ENCODE data around the gene CDK3.
"Not testable (repeated sequence)": the region's sequence is repeated elsewhere in the genome, so short reads cannot be mapped to it uniquely, and the experiment has no call there.

Gene CDK3

GRCh38 chr17:76000755-76001521, at the start of gene CDK3:
Gene CDK3 (plus strand): TSS chr17:76000855. CDS start chr17:76001426, 571 bp downstream.
- no peak for DNase-seq

- DNase-seq: peak in 1 of 2 donors; percentile 1
Observed at GRCh38 chr17:75950855-75951554, 49.6 kb upstream of the CDK3 start.

- no peak for DNase-seq
Observed at GRCh38 chr17:75959051-75959838, 41.4 kb upstream of the CDK3 start.

- no peak for DNase-seq
Observed at GRCh38 chr17:75959839-75960511, 40.7 kb upstream of the CDK3 start.

- DNase-seq: no peak
Observed at GRCh38 chr17:75965468-75965867, 35.2 kb upstream of the CDK3 start.

- not testable (repeated sequence) for DNase-seq
Observed at GRCh38 chr17:75969044-75969443, 31.6 kb upstream of the CDK3 start.

- no peak for DNase-seq
Observed at GRCh38 chr17:75970011-75970523, 30.6 kb upstream of the CDK3 start.

GRCh38 chr17:75970626-75971025, 30.0 kb upstream of the CDK3 start:
- no peak for DNase-seq

- not testable (repeated sequence) for DNase-seq
Observed at GRCh38 chr17:75975187-75975586, 25.5 kb upstream of the CDK3 start.

GRCh38 chr17:75975757-75976174, 24.9 kb upstream of the CDK3 start:
- DNase-seq: no peak

GRCh38 chr17:75976175-75976848, 24.3 kb upstream of the CDK3 start:
- DNase-seq: no peak

GRCh38 chr17:75978938-75979704, 21.5 kb upstream of the CDK3 start, which contains the start of the genes ACOX1 and TEN1:
Gene ACOX1 (minus strand): TSS chr17:75979166. CDS start chr17:75979073, 93 bp downstream.
Gene TEN1 (plus strand): TSS chr17:75979240. CDS start chr17:75986193, 6,953 bp downstream.
- DNase-seq: peak; percentile 95

GRCh38 chr17:75979705-75980187, 20.9 kb upstream of the CDK3 start:
- no peak for DNase-seq

GRCh38 chr17:75980188-75981018, 20.3 kb upstream of the CDK3 start:
- DNase-seq: no peak

- DNase-seq: no peak
Observed at GRCh38 chr17:75981019-75981615, 19.5 kb upstream of the CDK3 start.

- DNase-seq: peak in 1 of 2 donors; percentile 28
Observed at GRCh38 chr17:75983501-75984181, 17.0 kb upstream of the CDK3 start.

- no peak for DNase-seq
Observed at GRCh38 chr17:75985986-75986385, 14.7 kb upstream of the CDK3 start.

- DNase-seq: no peak
Observed at GRCh38 chr17:75987041-75987440, 13.6 kb upstream of the CDK3 start.

GRCh38 chr17:75991396-75991795, 9.3 kb upstream of the CDK3 start:
- no peak for DNase-seq

All from CD4-positive, alpha-beta T cell treated with Interferon alpha-2 for 1 hour (primary cell).